GM18508 (cell line): ENCODE measurements around the gene TBC1D28.
"Not testable (repeated sequence)": the region's sequence is repeated elsewhere in the genome, so short reads cannot be mapped to it uniquely, and the experiment has no call there.

ENCODE experiments used
- ATAC-seq: cut with Tn5 transposase; IDR thresholded peaks from one replicate; pipeline ENCODE4 v1.9.1; 2021; ENCODE audit warnings: moderate number of reproducible peaks; ENCODE audit not compliant: insufficient read depth, unreplicated experiment

TBC1D28 gene

GRCh38 chr17:18624862-18625501 is 19.2 kb downstream of the TBC1D28 start:
- ATAC-seq = not testable (repeated sequence)

GRCh38 chr17:18617613-18618012 is 26.6 kb downstream of the TBC1D28 start:
- ATAC-seq = not testable (repeated sequence)

GRCh38 chr17:18613016-18613415 is 31.2 kb downstream of the TBC1D28 start:
- not testable (repeated sequence) for ATAC-seq

GRCh38 chr17:18593138-18593537 is 51.1 kb downstream of the TBC1D28 start:
- ATAC-seq = not testable (repeated sequence)
